Occipital lobe (tissue), 2 donors: ENCODE results near the gene LEKR1. TPM values are rescaled to one million over a fixed set of nuclear protein-coding genes. Genes with fewer than 3 reads are reported as not detected.

Source experiments
- DNase-seq: peaks from one replicate; lab custom pipeline; 2025; lab: John Stamatoyannopoulos, UW
- total RNA-seq: library from RNA; depleted of rRNA; stranded (reverse); fragments of >200 nt; gene quantifications from one replicate; pipeline ENCODE4 v1.2.3, GENCODE V29; 2014

The LEKR1 gene
- total RNA-seq, 1 donor from 2014 or later, result 0.78 TPM

DNA sequence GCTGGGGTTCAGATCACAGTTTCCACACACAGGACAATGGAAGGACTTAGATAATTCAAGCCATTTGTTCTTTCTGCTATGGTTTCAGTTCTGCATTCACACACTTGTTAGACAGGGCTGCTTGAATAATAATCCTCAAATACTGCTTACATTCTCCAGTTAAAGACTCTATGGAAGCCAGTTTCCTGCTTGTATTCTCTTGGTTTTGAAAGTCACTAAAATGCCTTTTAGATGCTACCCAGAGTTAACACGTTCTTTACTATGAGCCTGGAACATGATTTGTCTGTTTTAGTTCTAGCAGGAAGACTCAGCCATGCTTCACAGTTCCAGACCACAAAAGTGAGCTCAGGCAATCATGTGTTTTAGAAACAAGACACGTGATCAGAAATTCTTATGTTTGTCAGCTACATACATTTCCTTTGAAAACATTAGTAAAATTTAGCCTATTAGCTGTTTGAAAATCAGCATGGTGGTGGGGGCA is 152.4 kb downstream of the LEKR1 start:
- DNase-seq, result no peak

DNA sequence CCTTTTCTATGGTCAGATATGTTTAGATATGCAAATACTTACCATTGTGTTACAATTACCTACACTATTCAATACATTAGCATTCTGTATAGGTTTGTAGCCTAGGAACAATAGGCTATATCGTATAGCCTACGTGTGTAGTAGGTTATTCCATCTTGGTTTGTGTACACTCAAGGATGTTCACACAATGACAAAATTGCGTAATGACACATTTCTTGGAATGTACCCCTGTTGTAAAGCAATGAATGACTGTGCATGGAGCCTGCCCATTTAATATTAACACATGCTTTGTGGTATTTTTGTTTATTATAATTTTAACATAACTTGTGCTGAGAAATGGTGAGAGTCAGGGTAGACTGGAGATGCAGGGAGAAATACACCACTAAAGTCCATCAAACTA is 154.9 kb downstream of the LEKR1 start:
- no peak for DNase-seq

DNA sequence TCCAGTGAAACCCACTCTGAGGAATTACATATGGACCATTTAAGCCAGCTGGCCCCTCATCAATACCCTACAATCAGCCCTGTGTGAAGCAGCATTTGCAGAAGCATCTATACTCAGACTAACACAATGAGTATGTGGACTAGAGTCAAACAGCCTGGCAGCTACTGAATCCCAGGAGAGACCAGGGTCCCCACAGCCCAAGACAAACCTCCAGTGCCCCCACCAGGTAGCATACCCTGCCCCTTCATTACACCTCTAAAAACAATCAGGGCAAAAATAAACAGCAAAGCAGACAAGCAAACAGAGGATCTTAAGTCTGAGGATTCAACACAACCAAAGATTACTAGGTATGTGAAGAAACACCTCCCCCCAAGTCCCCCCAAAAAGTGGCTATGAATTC is 157.4 kb downstream of the LEKR1 start:
- no peak for DNase-seq

DNA sequence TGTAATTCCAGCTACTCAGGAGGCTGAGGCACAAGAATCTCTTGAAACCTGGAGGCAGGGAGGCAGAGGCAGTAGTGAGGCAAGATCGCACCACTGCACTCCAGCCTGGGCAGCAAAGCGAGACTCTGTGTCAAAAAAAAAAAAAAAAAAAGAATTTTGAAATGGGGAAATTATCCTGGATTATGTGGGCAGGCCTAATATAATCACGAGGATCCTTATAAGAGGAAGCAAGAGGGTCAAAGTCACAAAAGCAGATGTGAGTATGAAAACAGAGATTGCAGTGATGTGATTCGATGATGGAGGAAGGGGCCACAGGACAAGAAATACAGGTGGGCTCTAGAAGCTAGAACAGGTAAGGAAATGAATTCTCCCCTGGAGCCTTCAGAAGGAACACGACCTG is 159.6 kb downstream of the LEKR1 start:
- DNase-seq, result no peak

DNA sequence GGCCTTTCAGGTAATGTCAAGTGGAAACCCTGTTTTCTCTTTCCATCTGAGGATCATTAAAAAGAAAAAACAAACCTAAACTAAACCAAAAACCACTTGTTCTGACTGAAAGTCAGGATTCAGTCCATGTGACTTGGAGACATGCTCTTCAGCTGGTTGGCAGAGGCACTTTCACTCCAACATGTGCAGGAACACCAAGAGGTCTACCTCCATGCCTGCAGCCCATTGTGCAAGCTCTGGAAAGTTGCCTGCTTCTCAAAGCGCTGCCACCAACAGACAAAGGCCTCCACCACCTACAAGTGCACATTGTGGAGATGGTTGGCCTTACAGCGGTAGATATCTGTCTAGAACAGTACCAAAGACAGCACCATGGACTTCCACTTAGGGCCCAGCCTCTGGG is 161.8 kb downstream of the LEKR1 start:
- DNase-seq, result no peak

DNA sequence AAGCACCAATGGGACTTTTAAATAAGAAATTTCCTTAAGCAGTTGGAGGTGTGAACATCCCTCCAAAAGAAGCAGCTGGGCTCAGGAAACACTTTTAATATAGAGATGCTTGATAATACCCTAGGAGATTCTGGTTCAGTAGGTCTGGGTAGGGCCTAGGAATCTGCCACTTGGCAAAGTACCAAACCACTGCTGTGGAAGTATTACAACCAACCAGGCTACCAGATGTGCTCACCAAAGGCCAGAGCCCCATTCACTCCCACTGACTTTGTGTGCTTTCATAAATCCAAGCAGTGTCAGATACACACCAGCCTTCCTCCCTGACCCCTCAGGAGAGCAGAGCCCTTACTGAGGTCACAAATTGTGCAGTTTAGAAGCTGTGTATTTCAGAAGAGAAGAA is 171.2 kb downstream of the LEKR1 start:
- DNase-seq, result no peak

DNA sequence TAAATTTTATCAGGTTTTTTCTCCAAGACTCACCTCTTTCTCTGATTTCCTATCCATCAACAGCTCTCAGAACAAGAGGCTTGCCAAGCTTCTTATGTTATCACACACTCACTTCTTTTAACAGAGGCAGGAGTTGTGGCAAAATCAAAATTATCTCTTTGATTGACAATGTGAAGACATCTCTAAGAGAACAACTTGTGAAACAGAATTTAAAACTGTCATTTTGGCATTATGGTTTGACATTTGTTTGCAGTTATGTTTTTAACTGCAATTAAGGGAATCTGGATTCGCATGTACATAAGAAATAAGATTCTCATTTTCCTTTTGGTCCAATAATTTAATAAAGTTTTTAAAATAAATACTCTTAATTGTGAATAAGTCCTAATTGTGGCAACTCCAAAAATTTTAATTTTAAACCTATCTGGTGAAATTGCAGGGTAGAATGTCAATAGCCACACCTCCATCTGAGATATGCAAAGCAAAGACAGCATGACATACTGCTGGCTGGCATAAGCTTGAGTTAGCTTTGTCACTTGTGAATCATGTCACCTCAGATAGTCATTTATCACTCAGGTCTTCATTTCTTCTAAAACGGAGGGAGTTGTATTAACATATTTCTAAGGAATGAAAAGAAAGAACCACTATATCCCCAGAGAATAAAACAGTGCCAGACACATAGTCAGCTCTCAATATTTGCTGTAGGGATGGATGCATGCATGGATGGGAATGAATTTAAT is 175.2 kb downstream of the LEKR1 start:
- no peak for DNase-seq

DNA sequence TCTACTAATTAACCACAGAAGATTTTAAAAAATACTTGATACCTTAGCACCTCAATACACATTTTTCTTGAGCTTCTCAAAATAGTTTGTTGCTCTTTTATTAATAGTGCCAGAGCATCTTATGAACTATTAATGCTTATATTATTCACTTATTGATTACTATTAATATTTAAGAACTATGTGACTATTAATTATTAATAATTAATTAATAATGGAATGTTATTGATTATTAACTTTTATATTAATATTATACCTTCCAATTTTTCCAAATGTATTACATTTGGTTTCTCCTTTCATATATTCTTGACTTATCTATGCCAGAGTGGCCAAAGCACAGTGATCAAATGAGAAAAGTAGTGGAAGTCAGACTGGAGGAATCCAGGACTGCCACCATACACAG is 195.5 kb downstream of the LEKR1 start:
- DNase-seq, result no peak

DNA sequence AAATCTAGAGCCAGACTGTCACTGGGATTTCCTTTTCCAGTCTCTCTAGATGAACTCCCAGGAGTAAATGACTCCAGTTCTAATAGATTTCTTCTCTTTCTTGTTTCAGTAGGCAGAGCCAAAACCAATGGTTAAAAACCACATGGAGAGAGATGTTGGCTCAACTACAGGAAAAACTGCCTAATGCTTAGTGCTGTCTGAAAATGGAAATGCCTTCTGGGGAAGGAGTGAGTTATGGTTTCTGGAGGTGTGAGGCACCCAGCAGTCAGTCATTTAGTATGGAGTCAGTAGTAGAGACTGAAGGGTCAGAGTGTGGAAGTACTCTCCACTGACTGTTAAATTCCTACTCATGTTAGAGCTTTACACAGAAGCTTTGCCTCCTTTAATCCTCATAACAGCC is 197.1 kb downstream of the LEKR1 start:
- DNase-seq, result no peak

DNA sequence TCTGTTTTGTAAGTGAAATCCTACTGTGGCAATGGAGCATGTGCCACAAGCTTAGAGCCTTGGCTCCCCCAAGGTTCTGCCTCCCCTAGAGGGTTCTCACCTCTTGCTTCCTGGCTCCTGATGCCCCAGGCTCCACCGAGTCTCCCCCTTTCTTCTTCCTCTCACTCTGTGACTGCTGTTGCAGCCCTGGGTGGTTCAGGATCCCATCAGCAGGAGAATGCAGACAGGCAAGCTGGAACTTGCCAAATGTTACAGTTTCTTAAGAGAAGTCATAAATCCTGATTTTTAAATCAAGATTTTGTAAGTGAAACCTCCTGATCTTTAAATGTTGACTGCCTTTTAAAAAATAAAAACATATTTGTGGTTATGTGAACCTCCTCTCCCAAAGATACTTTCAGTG is 199.9 kb downstream of the LEKR1 start:
- no peak for DNase-seq

DNA sequence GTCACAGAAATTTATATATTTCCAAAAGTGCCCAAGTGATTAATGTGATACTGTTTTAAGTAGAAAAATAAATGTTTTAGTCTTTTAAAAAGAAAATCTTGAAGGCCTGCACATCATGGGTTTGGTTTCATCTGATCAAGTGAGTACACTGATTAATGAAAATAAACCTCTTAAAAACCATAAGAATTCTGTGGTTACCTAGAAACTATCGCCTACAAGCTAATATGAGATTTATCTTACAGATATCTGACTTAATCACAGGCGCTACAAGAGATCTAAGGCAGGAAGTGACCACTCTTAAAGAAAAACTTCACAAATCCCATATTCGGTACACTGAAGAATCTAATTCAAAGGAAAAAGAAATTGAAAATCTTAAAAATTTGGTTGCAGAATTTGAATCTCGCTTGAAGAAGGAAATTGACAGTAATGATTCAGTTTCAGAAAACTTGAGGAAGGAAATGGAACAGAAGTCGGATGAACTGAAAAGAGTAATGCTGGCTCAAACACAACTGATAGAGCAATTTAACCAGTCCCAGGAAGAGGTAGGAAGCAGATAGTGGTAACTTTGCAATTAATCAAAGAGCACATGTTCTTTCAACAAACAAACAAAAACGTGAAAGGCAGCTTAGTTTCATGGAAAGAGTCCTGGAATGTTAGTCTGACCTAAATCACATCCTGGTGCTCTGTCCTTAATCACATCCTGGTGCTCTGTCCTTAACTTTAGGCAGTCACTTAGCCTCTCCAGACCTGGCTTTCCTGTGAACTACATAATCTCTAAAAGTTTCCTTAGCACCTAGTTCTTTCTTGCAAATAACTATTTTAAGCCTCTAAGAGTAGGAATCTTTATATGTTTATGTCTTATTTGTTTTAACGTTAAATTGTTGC is 201.9 kb downstream of the LEKR1 start:
- DNase-seq, result no peak

DNA sequence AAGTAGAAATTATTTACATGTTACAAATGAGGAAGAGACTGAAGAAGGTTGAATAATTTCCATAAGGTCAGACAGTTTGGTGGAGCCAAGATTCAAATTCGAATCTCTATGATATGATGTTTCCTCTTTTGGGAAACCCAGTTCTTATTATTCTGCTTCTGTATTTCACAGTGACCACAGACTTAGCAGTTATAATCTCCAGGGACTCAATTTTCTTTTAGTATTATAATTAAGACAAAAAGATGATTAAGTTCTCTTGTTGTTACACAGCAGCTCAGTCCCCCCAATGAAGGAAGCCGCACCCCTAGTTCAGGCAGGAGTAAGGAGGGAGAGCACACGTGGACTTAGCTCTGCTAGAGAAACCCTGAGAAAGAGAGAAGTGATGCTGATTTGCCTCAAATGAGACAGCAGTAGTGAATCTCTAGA is 203.2 kb downstream of the LEKR1 start:
- no peak for DNase-seq

DNA sequence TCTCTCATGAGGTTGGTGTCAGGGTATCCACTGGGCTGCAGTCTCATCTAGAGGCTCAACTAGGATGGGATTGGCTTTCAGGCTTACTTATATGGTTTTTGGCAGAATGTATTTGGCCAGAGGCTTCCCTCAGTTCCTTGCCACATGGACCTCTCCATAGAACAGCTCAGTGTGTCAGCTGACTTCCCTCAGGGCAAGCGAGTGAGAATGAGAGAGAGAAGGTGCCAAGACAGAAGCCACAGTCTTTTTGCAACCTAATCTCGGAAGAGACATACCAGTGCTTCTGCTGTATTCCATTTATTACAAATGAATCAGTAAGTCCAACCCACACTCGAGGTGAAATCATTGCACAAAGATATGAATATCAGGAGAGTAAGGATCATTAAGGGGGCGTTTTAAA is 204.6 kb downstream of the LEKR1 start:
- DNase-seq, result no peak

DNA sequence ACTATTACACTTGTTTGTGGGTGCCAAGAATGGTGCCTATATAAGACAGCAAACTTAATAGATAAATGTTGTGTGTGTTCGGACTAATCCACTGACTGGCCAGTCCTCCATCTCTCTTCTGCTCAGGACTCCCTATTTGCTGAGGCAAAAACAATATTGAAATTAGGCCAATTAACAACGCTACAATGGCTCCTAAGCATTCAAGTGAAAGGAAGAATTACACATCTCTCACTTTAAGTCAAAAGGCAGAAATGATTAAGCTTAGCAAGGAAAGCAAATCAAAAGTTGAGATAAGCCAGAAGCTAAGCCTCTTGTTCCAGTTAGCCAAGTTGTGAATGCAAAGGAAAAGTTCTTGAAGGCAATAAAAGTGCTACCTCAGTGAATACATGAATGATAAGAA is 206.8 kb downstream of the LEKR1 start:
- DNase-seq, result no peak

DNA sequence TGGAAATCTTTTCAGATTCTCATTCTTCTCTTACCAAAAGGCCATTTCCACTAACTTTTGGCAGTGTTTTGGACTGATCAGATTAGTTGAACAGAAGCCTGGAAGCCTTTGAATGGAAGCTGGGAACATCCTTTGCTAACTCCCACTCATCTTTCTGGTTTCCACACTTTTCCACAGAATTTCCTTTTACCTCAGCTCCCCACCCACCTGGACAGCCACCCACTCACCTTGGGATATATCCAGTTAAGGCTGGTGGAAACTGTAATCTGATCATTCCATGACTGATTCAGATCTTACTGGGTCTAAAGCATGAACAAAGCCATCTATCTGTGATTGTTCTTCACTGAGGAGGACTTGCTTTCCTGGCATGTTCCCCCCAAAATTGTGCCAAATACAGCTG is 214.3 kb downstream of the LEKR1 start:
- no peak for DNase-seq

DNA sequence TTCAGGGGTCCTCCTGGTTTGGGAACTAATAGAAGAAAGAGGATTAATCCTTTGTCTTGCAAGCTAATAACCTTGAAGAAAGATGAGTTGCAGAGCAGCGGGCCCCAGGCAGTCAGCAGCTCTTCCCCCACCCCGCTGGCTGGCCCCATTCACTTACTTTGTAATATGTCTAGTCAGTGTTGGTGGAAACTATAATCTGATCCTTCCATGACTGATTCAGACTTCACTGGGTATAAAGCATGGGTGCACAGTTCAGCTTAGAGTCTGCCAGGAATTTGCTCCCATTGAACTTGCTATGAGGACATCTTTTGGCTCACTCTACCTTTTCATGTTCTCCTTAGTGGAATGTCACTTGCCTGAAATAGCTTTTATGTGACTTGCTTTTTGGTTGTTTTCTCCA is 216.1 kb downstream of the LEKR1 start:
- DNase-seq, result no peak

DNA sequence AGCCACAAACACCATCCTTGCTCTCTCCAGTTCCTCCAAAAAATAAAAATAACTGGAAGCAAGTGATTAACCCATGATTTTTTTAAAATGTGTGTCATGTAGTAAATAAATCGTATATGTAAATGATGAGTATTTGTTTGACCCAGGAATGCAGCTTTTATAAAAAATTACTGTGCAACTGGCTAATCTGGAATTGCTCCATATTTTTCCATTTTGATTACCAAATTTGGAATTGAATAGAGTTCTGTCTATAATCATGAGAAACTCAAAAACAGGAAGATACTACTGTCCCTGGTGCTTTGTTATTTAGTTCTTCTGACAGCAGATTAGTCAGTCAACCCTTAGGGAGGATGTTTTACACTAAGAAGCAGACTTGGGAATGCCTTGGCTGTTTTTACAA is 217.6 kb downstream of the LEKR1 start:
- no peak for DNase-seq

DNA sequence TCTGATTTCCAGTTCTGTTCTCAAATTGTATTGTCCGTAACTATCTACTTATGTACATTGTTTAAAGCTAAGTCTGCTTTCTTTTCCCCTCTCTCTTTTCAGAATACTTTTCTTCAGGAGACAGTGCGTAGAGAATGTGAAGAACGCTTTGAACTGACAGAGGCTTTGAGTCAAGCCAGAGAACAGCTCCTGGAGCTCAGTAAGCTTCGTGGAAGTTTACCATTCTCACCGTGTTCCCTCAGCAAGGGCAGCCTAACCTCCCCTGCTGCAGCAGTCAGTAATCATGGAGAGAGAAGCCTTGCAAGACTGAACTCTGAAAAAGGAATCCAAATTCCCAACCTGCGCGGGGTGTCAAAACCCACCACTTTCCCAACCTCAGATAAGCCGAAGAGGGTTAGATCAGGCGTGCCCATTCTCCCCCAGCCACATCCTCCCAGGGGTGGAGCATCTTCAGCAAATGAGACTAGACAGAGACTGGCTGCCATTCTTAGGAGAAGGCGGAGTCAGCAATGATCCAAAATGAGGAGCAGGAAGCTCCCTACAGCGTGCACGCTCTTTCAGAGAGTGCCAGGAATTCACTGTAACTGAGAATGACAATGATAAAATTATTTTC is 219.2 kb downstream of the LEKR1 start:
- no peak for DNase-seq

DNA sequence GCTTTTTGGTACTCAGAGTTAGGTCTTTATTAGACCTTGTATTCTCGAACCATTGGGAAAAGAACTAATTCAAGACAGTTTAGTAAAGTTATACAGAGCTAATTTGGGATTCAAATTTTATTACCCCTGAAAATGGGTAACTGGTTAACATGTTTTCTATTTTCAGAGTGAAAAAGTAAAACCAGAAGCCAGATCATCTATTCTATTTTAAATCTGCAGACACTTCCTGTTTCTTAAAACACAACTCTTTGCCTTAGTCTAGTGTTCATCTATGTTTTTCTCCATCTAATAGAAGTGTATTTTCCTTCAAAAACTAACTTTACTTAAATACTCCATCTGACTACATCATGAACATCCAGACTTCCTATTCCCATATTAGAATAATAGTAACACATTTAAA is 220.4 kb downstream of the LEKR1 start:
- no peak for DNase-seq

DNA sequence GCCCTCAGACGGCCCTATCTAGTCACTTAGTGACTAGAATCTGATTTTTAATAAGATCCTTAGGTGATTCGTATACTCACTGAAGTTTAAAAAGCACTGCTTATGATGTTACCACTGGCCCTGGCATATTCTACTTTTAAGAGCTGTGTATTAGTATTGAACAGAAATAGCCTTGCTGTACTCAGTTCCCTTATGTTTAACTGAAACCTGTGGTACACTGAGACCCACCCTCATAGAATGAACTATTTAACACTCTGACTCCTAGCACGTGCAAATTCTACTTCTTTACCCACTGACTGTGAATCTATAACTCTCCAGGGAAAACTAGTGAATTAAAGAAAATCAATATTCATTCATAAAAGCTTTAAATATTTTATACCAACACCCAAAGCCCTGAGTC is 224.9 kb downstream of the LEKR1 start:
- DNase-seq, result no peak

DNA sequence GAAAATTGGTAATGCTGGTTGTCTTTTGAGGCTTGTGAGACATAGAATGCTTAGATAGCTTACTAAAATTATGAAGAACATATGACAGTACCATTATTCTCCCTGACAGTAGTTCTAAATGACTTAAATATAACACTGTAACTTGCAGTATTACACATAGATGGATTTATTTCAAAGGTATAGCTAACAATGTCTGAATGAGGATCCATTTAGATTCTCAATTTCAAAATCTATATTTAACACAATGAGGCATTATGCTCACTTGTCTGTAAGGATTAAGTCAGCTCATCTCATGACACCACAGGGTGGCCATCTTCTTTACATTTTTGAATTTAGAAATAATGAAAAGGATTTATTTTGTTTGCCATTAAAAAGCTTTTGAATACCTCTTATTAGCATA is 225.4 kb downstream of the LEKR1 start:
- DNase-seq, result no peak

DNA sequence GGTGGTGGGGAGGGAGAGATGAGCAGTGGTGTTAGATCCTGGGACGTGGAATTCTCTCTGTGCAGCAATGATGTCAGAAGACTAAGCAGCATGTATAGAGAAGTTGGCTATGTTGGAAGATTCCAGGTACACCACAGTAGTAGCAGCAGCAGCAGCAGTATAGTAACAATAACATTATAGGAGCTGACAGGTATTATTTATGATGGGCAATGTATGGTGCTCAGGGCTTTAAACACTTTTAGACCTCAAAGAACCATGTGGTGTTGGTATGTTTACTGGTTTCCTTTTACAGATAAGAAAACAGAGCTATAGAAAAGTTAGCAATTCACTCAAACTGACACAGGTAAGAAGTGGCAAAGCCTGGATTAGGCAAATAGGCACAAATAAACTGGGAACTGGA is 229.9 kb downstream of the LEKR1 start:
- DNase-seq, result no peak
